Stimulated activated CD8-positive, alpha-beta memory T cell treated with anti-CD3 and anti-CD28 coated beads, Interleukin-15, amount 100 ng/mL, for 1 hour (primary cell): ENCODE data around the gene ITGB2.
"Not testable (repeated sequence)": the region's sequence is repeated elsewhere in the genome, so short reads cannot be mapped to it uniquely, and the experiment has no call there.

Source experiments
- DNase-seq: peaks from one replicate; pipeline ENCODE4 v3.0.0-alpha.2; 2020; ENCODE audit warnings: low read depth

ITGB2 gene

GRCh38 chr21:44926331-44927101 lies 5.8 kb upstream of the ITGB2 start:
- DNase-seq = no peak

DNA sequence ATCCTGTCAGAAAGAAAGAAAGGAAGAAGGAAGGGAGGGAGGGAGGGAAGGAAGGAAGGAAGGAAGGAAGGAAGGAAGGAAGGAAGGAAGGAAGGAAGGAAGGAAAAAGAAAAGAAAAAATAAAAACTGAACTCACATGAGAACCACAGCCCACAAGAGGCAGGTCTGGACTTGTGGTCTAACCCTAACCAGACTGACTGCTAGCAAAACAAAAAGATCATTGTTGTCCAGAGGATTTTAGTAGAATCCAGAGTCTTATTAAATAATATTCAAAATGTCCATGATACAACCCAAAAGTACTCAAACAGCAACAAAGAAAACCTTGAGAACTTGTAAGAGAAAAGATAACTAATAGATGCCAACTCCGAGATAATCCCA lies 4.7 kb upstream of the ITGB2 start:
- DNase-seq = no peak

GRCh38 chr21:44924606-44925377 lies 4.1 kb upstream of the ITGB2 start:
- DNase-seq = no peak

DNA sequence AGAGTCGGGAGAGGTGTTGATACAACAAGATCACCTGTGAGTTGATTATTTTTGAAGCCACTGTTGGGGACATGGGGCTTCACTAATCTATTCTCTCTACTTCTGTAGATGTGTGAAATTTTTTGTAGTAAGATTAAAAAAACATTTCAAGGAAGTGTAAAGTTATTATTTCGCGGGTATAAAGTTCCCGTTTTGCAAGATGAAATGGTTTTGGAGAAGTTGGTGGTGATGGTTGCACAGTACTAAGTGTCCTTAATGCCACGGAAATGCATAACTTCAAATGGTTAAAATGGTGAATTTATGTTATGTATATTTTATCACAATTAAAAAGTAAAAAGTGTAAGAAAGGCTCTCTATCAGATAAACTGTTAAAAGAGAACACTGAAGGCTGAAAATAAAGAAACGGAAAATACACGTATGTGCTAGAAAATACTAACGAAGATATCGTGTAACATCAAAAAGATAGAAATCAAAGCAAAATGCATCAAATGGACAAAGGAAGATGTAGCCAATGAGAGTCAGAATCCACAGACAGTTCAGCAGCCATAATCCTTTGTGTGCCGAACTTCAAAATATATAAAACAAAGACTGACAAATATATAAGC lies 2.9 kb upstream of the ITGB2 start:
- no peak for DNase-seq

- no peak for DNase-seq
These were observed 1.2 kb upstream of the ITGB2 start for GRCh38 chr21:44921928-44922327.

DNA sequence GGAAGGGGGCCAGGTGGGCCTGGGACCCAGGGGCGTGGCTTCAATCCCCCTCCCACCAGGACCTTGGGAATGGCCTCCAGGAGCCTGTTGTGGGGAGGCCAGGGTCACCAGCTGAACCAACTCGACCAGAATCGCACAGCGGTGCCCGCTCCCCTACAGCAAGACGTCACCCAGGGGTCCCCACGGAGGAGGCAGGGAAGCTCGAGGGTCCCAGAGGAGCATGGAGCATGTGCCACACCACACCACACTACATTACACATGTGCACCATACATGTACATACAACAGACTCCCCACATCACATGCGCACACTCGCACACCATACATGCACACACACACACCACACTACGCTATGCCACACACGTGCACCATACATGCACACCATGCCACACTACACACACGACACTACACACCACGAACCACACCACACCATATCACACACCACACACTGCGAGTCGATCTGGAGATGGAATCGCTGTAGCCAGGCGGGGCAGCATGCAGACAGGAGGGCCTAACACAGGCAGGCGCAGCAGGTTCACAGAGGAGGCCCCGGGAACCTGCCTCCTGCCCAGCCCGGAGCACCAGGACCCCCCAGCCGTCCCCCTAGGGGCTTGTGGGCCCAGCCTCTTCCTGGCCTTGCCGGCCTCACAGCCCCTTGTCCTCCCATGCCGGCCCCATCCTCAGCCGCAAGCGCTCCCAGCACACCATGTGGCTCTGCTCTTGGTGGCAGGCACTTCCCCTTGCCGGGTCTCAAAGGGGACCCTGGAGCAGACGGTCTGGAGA lies 596 bp downstream of the ITGB2 start:
- DNase-seq = no peak

DNA sequence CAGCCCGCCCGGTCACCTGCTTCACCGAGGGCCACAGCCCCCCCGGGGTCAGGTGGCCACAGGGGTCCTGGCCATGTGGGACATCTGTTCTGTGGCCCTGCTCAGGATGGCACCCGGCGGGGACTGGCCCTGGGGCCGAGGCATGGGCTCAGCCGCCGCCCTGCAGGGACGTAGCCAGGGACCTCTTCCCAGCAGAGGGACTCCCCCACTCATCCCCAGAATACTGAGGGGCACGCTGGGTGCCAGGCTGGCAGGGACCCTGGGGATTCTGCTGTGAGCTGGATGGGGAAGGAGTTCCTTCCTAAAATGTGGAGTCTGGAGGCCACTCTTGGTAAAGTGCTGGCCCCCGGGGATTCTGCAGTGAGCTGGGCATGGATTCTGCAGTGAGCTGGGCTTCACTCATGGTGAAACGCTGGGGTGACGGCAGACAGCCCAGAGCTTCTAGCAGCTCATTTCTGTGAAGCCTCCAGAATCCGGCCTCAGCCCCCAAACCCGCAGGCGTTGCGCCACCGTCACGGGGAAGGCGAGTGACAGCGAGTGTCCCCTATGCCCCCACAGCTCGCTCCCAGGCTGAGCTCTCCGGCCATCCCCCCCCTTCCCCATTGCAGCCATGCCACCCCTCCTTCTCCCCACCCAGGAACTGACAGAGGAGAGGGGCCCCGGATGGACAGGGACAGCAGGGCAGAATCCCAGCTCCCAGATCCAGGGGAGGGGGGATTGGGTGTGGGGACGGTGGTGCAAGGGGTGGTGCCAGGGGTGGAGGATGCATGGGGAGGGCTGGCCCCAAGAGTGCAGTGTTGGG lies 1.4 kb downstream of the ITGB2 start:
- DNase-seq = no peak

DNA sequence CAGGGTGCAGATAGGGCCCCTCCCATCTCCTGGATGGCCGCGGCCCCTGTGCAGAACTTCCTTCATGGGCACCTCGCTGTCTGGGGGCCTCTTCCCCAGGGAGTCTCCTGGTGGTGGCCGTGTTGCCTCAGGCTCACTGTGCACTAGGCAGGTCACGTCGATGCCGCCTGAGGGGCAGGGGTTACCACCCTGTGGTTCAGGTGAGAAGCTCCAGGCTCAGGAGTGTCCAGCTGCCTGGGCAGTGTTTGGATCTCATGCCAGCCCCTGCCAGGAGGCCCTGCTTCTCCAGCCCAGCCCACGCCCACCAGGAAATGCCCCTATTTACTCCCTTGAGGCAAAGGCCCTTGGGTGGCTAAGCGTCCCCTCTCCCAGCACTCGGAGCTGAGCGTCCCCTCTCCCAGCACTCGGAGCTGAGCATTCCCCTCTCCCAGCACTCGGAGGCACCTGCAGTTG lies 2.1 kb downstream of the ITGB2 start:
- DNase-seq = no peak

- no peak for DNase-seq
These were observed 2.6 kb downstream of the ITGB2 start for GRCh38 chr21:44918107-44918470.

DNA sequence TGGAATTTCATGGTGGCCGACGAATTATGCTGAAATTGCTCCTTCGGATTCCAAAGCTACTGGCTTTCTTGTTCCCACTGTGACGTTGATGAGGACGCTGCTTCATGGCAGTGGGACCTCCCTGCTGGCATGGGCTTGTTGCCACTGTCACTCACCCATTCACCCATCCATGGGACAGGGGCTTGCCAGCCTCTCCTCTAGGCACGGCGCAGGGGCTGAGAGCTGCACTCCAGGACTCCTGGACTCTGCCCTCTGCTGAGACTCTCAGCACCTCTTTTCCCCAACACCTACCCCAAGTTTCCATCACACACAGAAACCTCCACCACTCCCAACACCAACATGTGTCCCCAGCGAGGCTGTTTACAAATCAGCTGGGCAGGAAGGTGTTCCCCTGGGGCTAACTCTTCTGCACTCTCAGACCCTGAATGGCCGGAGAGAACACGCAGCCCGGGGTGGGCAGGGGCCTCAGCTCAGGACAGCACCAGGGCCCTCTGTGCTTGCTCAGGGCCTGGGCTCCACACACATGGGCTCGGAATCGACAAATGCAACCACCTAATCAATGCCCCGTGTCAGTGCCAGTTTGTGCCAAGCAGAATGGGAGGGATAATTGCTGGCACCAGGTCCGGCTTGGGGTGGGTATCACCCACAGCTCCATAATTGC lies 3.1 kb downstream of the ITGB2 start:
- DNase-seq = no peak

DNA sequence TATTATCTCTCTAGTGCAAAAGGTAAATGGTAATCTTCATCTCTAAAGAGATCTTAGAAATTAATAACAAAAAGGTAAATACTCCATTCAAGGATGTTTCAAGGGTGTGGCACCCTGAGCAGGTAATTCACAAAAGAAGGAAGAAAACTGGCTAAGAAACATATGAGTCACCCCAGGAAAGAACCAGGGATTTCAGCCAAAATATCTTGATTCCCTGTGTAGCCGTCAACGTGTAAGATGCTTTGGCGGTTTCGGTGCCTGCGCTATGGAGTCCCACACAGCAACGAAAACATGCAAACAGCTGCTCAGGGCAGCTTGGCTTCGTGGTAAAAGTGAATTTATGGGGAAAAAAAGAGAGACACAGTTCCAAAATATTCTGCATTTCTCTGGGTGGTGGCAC lies 3.7 kb downstream of the ITGB2 start:
- DNase-seq = no peak

DNA sequence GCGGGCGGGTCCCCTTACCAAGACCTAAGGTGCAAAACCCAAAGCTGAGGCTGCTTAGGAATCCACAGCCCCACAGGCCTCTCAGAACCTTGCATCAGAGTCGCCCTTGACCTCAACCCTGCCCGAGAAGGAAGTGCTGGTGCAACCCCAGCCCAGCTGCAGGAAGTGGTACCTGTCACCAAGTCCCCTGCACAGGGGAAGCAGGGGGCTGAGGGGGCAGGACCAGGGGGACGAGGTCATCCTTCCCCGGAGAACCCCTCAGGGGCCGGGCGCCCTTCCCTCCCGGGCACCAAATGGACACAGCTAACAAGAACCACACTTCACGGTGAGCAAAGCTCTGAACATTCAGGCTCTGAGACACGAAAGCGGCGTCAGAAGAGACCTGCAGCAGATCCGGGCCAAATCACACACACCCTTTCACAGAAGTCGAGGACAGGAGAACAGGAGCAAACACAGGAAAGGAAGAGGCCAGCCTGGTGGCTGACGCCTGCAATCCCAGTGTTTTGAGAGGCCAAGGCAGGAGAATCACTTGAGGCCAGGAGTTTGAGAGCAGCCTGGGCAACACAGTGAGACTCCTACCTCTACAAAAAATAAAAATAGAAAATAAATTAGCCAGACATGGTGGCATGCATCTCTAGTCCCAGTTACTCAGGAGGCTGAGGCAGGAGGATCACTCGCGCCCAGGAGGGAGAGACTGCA lies 6.4 kb downstream of the ITGB2 start:
- no peak for DNase-seq

- DNase-seq = no peak
These were observed 7.1 kb downstream of the ITGB2 start for GRCh38 chr21:44913425-44914175.

DNA sequence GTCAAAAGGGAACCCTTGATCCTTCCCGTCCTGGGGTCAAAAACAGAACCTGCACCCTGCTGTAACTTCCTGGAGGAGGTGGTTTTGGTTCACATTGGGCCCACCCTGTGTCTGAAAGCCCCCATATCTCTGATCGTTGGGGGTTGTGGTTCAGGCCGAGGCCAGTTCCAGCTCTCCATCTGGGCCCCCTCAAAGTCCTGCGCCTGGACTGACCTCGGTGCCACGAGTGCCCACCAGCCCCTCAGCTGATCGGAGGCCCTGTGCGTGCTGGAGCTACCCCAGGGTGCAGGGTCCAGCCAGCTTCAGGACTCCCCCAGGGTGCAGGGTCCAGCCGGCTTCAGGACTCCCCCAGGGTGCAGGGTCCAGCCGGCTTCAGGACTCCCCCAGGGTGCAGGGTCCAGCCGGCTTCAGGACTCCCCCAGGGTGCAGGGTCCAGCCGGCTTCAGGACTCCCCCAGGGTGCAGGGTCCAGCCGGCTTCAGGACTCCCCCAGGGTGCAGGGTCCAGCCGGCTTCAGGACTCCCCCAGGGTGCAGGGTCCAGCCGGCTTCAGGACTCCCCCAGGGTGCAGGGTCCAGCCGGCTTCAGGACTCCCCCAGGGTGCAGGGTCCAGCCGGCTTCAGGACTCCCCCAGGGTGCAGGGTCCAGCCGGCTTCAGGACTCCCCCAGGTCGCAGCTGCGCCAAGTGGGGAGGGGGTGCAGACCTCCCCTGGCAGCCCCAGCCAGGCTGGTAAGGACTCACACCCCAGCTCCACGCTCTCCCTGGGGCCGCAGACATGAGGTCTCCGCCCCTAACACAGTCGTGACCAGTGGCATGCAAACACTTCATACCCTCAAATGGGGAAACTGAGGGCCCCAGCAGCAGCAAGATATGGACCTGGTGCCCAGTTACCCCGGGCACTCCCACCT lies 7.9 kb downstream of the ITGB2 start:
- not testable (repeated sequence) for DNase-seq

GRCh38 chr21:44912158-44912473 lies 8.6 kb downstream of the ITGB2 start:
- DNase-seq = no peak

- DNase-seq = no peak
These were observed 9.1 kb downstream of the ITGB2 start for GRCh38 chr21:44911384-44912157.

- DNase-seq = no peak
These were observed 9.7 kb downstream of the ITGB2 start for GRCh38 chr21:44911068-44911383.
